Endothelial cell of umbilical vein (primary cell): ENCODE results near the gene RIMBP3C. TPM values are rescaled to one million over a fixed set of nuclear protein-coding genes. Genes with fewer than 3 reads are reported as not detected.
"Not testable (repeated sequence)": the region's sequence is repeated elsewhere in the genome, so short reads cannot be mapped to it uniquely, and the experiment has no call there.

Experiments
- BruUV-seq: library from RNA; stranded (reverse); fragments of 400-500 nt; replicated peaks from 2 replicates; lab custom pipeline; 2021; lab: Mats Ljungman, UMichigan
- CTCF ChIA-PET: fragments of 300-600, 350-600 bp; sonication (Branson Sonifier 250); formaldehyde crosslinking; loops from one replicate; lab custom pipeline; 2021; ENCODE audit warnings: antibody characterized with exemption, inconsistent platforms; lab: Charles Lee
- POLR2A ChIA-PET: fragments of 300-600, 350-600 bp; sonication (Branson Sonifier 250); formaldehyde crosslinking; loops from one replicate; lab custom pipeline; 2021; ENCODE audit warnings: antibody characterized with exemption, inconsistent platforms; lab: Charles Lee
- DNase-seq: peaks from one replicate; pipeline ENCODE4 v3.0.0-alpha.2; 2011; ENCODE audit warnings: low read depth, low spot score
- FAIRE-seq: peaks from 2 replicates; lab custom pipeline; 2011; peaks lifted over from hg19 to GRCh38; lab: Jason Lieb, UNC
- H2AFZ ChIP-seq: 2 replicates; pipeline ENCODE4 v1.6.0; 2012; ENCODE audit warnings: low read depth, low read length, control low read depth, inconsistent platforms
- H3K27ac ChIP-seq: 2 replicates; pipeline ENCODE4 v1.5.1; 2011; ENCODE audit warnings: low read depth, mild to moderate bottlenecking, control low read depth, low read length, moderate library complexity; ENCODE audit not compliant: insufficient read depth
- H3K27me3 ChIP-seq, 2 experiments: 2 replicates each; pipeline versions ENCODE4 v1.6.0 to v1.6.1; 2011; ENCODE audit warnings: low read length in 2 of 2, mixed read lengths in 1 of 2; ENCODE audit not compliant: control insufficient read depth in 2 of 2, insufficient read depth in 2 of 2
- H3K36me3 ChIP-seq, 2 experiments: 2 replicates in 1 of 2; 3 replicates in 1 of 2; pipeline ENCODE4 v1.5.1; 2011; ENCODE audit warnings: low read length in 2 of 2, mild to moderate bottlenecking in 1 of 2, moderate library complexity in 1 of 2; ENCODE audit not compliant: control insufficient read depth in 2 of 2, insufficient read depth in 2 of 2; ENCODE audit errors: extremely low read depth in 1 of 2
- H3K4me1 ChIP-seq: 3 replicates; pipeline ENCODE4 v1.5.1; 2011; ENCODE audit warnings: mild to moderate bottlenecking, low read length; ENCODE audit not compliant: control insufficient read depth, insufficient read depth; ENCODE audit errors: extremely low read depth
- H3K4me2 ChIP-seq: 2 replicates; pipeline ENCODE4 v1.6.1; 2011; ENCODE audit warnings: low read length, control low read depth, mixed read lengths; ENCODE audit not compliant: insufficient read depth
- H3K4me3 ChIP-seq, 3 experiments: fragments of 200-600 bp in 1 of 3; sonication (generic), shearing (Covaris generic) in 1 of 3; replicated peaks in 1 of 3; 2 replicates each; pipeline ENCODE4 v1.5.1; 2011 to 2016; ENCODE audit warnings: control low read depth in 3 of 3, low read length in 3 of 3, mild to moderate bottlenecking in 2 of 3, inconsistent platforms in 1 of 3, low read depth in 1 of 3, moderate library complexity in 1 of 3; ENCODE audit not compliant: insufficient read depth in 1 of 3
- H3K79me2 ChIP-seq: 2 replicates; pipeline ENCODE4 v1.6.0; 2012; ENCODE audit warnings: low read length, inconsistent platforms; ENCODE audit not compliant: control insufficient read depth, insufficient read depth
- H3K9ac ChIP-seq: replicated peaks from 2 replicates; pipeline ENCODE3; 2011; ENCODE audit warnings: low read length, control low read depth; ENCODE audit not compliant: insufficient read depth; ENCODE audit errors: extremely low read depth
- H3K9me1 ChIP-seq: replicated peaks from 3 replicates; pipeline ENCODE4 v1.6.0; 2011; ENCODE audit warnings: mild to moderate bottlenecking, low read length; ENCODE audit not compliant: control insufficient read depth, insufficient read depth; ENCODE audit errors: extremely low read depth
- H3K9me3 ChIP-seq: replicated peaks from 2 replicates; pipeline ENCODE4 v1.5.1; 2012; ENCODE audit warnings: low read length, inconsistent platforms; ENCODE audit not compliant: control insufficient read depth, insufficient read depth
- H4K20me1 ChIP-seq: replicated peaks from 2 replicates; pipeline ENCODE3; 2011; ENCODE audit warnings: mild to moderate bottlenecking, low read length; ENCODE audit not compliant: control insufficient read depth, insufficient read depth; ENCODE audit errors: extremely low read depth
- EZH2 ChIP-seq: IDR thresholded peaks from 2 replicates; pipeline ENCODE4 v1.6.1; 2012; ENCODE audit warnings: borderline replicate concordance, low read depth, mild to moderate bottlenecking, moderate library complexity, low read length, inconsistent platforms; ENCODE audit not compliant: severe bottlenecking
- FOS ChIP-seq: IDR thresholded peaks from 2 replicates; pipeline ENCODE4 v1.6.1; 2011; ENCODE audit warnings: mild to moderate bottlenecking, low read length, moderate library complexity, borderline replicate concordance; ENCODE audit not compliant: insufficient read depth
- GATA2 ChIP-seq: IDR thresholded peaks from 2 replicates; pipeline ENCODE4 v1.7.0; 2011; ENCODE audit warnings: low read depth, mild to moderate bottlenecking, moderate library complexity, mixed read lengths, low read length; ENCODE audit not compliant: insufficient read length, insufficient read depth
- JUN ChIP-seq: IDR thresholded peaks from 2 replicates; pipeline ENCODE4 v1.6.1; 2011; ENCODE audit warnings: borderline replicate concordance, low read depth; ENCODE audit not compliant: insufficient read length, insufficient read depth
- MYC ChIP-seq: IDR thresholded peaks from one replicate; pipeline ENCODE4 v1.6.1; 2011; ENCODE audit warnings: mild to moderate bottlenecking, low read depth, low read length
- POLR2A ChIP-seq: IDR thresholded peaks from 2 replicates; pipeline ENCODE4 v1.6.1; 2012; ENCODE audit warnings: low read depth, mild to moderate bottlenecking, control low read depth, low read length
- POLR2AphosphoS5 ChIP-seq: IDR thresholded peaks from 2 replicates; pipeline ENCODE4 v1.6.1; 2012; ENCODE audit warnings: low read depth, mild to moderate bottlenecking, control low read depth, low read length, moderate library complexity; ENCODE audit not compliant: insufficient read depth
- dilution Hi-C: fragments of 300-500 bp; cut with MboI; formaldehyde crosslinking; loops from one replicate; pipeline ENCODE4 v1.15.0; 2019; ENCODE audit warnings: low sequenced_read_pairs; ENCODE audit not compliant: extremely low pct_ligation_motif_present
- intact Hi-C: fragments of 100-400 bp; cut with micrococcal nuclease; formaldehyde crosslinking; loops from one replicate; pipeline ENCODE4 v1.10.0; 2022
- polyA plus RNA-seq, 4 experiments: library from polyadenylated mRNA; depleted of rRNA in 3 of 4; stranded (reverse) in 3 of 4; unstranded in 1 of 4; fragments of >200 nt; gene quantifications; 2 replicates each; pipeline versions ENCODE4 v1.2.1 to v1.2.3, GENCODE V29; 2011 to 2012; ENCODE audit warnings: missing spikeins in 1 of 4
- total RNA-seq: library from RNA; stranded (reverse); gene quantifications from 2 replicates; pipeline ENCODE4 v1.2.3, GENCODE V29; 2021
- TF ChIP-seq, protein P1 (sequence below): IDR thresholded peaks from 2 replicates; pipeline ENCODE4 v1.6.1; 2011; ENCODE audit not compliant: insufficient read depth, insufficient read length
- TF ChIP-seq, protein P2 (sequence below), 2 donors: IDR thresholded peaks; 1 replicate in 1 of 2; 2 replicates in 1 of 2; pipeline ENCODE4 v1.5.1; 2011; ENCODE audit warnings: low read length in 2 of 2, mild to moderate bottlenecking in 2 of 2, moderate library complexity in 2 of 2, control low read depth in 1 of 2, inconsistent platforms in 1 of 2, low read depth in 1 of 2; ENCODE audit not compliant: insufficient read depth in 1 of 2; ENCODE audit errors: extremely low read depth in 1 of 2

RIMBP3C gene
- total and polyA plus RNA-seq, 2 donors (not counting 3 experiments of a cell fraction or from before 2014, with no cell fraction given), result 0.04 to 0.09 TPM

DNA sequence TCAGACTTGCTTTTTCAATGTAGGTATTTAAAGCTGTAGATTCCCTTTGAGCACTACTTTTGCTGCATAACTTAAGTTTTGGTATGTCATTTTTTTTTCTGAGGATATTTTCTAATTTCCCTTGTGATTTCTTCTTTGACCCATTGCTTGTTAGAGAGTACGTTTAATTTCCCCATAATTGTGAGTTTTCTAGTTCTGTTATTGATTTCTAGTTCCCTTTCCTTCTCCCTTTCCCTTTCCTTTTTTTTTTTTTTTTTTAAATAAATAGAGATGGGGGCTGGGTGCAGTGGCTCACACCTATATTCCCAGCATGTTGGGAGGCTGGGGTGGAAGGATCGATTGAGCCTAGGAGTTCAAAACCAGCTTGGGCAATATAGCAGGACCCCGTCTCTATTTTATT is 47.0 kb upstream of the RIMBP3C start:
- POLR2A ChIA-PET, result no interaction called here
- Histone ChIP-seq H2AFZ (no peak overlapping the region), H3K4me3 (no peak overlapping the region), H3K9ac (no peak overlapping the region), H3K4me2 (no peak overlapping the region), H3K79me2 (peaks cover 96% of the 10 kb centered on the region), H3K27ac (no peak overlapping the region), H3K4me1 (peaks cover 4% of the 10 kb centered on the region), H3K27me3 (no peaks in the 10 kb centered on the region), H3K36me3 (peaks cover 15 to 18% of the 10 kb centered on the region in 2 experiments), H4K20me1 (peaks cover 7% of the 10 kb centered on the region), H3K9me3 (no peaks in the 10 kb centered on the region), H3K9me1 (no peaks in the 10 kb centered on the region)
- intact Hi-C loops (no loop called here), dilution Hi-C loops (no loop called here)
- DNase-seq (no peak), FAIRE-seq (no peak)
- BruUV-seq, result no TSS peak
- CTCF ChIA-PET, result interaction anchor here (0.6 to 1.0 kb wide), 3 partner anchors 10 to 18 kb away, joined by 3 to 4 read pairs (median 3); no protein-coding TSS in a partner anchor
- TF ChIP-seq MYC, result no peak
- no peak for TF ChIP-seq POLR2AphosphoS5
- no peak for TF ChIP-seq EZH2
- TF ChIP-seq, protein P1, sequence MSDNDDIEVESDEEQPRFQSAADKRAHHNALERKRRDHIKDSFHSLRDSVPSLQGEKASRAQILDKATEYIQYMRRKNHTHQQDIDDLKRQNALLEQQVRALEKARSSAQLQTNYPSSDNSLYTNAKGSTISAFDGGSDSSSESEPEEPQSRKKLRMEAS, result no peak
- TF ChIP-seq FOS, result no peak
- TF ChIP-seq POLR2A, result no peak
- TF ChIP-seq, protein P2, sequence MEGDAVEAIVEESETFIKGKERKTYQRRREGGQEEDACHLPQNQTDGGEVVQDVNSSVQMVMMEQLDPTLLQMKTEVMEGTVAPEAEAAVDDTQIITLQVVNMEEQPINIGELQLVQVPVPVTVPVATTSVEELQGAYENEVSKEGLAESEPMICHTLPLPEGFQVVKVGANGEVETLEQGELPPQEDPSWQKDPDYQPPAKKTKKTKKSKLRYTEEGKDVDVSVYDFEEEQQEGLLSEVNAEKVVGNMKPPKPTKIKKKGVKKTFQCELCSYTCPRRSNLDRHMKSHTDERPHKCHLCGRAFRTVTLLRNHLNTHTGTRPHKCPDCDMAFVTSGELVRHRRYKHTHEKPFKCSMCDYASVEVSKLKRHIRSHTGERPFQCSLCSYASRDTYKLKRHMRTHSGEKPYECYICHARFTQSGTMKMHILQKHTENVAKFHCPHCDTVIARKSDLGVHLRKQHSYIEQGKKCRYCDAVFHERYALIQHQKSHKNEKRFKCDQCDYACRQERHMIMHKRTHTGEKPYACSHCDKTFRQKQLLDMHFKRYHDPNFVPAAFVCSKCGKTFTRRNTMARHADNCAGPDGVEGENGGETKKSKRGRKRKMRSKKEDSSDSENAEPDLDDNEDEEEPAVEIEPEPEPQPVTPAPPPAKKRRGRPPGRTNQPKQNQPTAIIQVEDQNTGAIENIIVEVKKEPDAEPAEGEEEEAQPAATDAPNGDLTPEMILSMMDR (IDR thresholded peaks at IDR 0.05; ENCODE audit: extremely low read depth in 1 of 2, insufficient read depth in 1 of 2, low read depth in 1 of 2, low read length in 2 of 2), result no peak
- no peak for TF ChIP-seq JUN
- TF ChIP-seq GATA2, result no peak

DNA sequence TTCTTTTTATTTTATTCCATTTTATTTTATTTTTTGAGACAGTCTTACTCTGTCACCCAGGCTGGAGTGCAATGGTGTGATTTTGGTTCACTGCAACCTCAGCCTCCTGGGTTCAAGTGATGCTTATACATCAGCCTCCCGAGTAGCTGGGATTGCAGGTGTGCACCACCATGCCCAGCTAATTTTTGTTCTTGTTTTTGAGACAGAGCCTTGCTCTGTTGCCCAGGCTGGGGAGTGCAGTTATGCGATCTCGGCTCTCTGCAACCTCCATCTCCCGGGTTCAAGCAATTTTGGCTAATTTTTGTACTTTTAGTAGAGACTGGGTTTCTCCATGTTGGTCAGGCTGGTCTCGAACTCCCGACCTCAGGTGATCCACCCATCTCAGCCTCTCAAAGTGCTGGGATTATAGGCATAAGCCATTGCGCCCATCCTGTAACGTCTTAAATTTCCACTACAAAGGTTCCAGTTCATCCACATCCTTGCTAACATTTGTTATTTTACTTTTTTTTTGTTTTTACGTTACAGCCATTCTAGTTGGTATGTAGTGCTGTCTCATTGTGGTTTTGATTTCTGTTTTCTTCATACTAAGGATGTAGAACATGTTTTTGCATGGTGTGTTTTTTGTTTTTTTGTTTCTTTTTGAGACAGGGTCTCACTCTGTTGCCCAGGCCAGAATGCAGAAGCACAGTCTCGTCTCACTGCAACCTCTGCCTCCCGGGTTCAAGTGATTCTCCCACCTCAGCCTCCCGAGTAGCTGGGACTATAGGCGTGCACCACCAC is 45.3 kb upstream of the RIMBP3C start:
- H3K27me3 ChIP-seq, result not testable (repeated sequence)

More for the DNA sequence above, 45.3 kb upstream of the RIMBP3C start:
- FAIRE-seq, H3K9me3 ChIP-seq, H4K20me1 ChIP-seq, BruUV-seq, H2AFZ ChIP-seq, POLR2A ChIA-PET, intact Hi-C loops, H3K9ac ChIP-seq, H3K4me1 ChIP-seq, H3K4me3 ChIP-seq, H3K9me1 ChIP-seq, H3K27ac ChIP-seq, dilution Hi-C loops, H3K4me2 ChIP-seq, DNase-seq: not testable (repeated sequence)
- CTCF ChIA-PET, result interaction anchor here (1.1 kb wide), 1 partner anchor 33 kb away, joined by 5 read pairs; no protein-coding TSS in a partner anchor
- Histone ChIP-seq H3K36me3 (peaks cover 16 to 29% of the 10 kb centered on the region in 2 experiments), H3K79me2 (peaks cover 99% of the 10 kb centered on the region)
